H1 (cell line): Measurements from ENCODE around the gene DRC7. TPM values are rescaled to one million over a fixed set of nuclear protein-coding genes. Genes with fewer than 3 reads are reported as not detected.

Source experiments
- CTCF ChIA-PET: fragments of 300-600 bp; sonication (Branson Sonifier 250); formaldehyde crosslinking; loops from one replicate; lab custom pipeline; 2021; ENCODE audit not compliant: partially characterized antibody; lab: Charles Lee
- POLR2A ChIA-PET: fragments of 300-600 bp; sonication (Branson Sonifier 250); formaldehyde crosslinking; loops from one replicate; lab custom pipeline; 2021; ENCODE audit warnings: inconsistent platforms; ENCODE audit not compliant: partially characterized antibody; lab: Charles Lee
- DNase-seq, 2 experiments: peaks; one replicate each; pipeline versions ENCODE4 v3.0.0 to v3.0.0-alpha.2; 2010 to 2022; ENCODE audit warnings: low spot score in 2 of 2, low read depth in 1 of 2, mixed read lengths in 1 of 2
- FAIRE-seq: peaks from 2 replicates; lab custom pipeline; 2011; peaks lifted over from hg19 to GRCh38; lab: Jason Lieb, UNC
- H2AFZ ChIP-seq: 2 replicates; pipeline ENCODE4 v1.8.1; 2012; ENCODE audit warnings: low read length, inconsistent platforms
- H2AK5ac ChIP-seq: 2 replicates; pipeline ENCODE4 v1.6.1; 2013; ENCODE audit warnings: low read depth, low read length
- H2BK120ac ChIP-seq: replicated peaks from 2 replicates; pipeline ENCODE3; 2013; ENCODE audit warnings: low read depth, low read length, inconsistent platforms
- H2BK12ac ChIP-seq: 2 replicates; pipeline ENCODE4 v1.6.1; 2013; ENCODE audit warnings: low read depth, low read length
- H2BK15ac ChIP-seq: 2 replicates; pipeline ENCODE4 v1.6.1; 2013; ENCODE audit warnings: low read length
- H2BK20ac ChIP-seq: 2 replicates; pipeline ENCODE4 v1.6.1; 2013; ENCODE audit warnings: low read length
- H2BK5ac ChIP-seq: 2 replicates; pipeline ENCODE4 v1.6.1; 2013; ENCODE audit warnings: low read depth, low read length
- H3K14ac ChIP-seq: 2 replicates; pipeline ENCODE4 v1.6.1; 2013; ENCODE audit warnings: inconsistent platforms; ENCODE audit not compliant: insufficient read length
- H3K18ac ChIP-seq: 2 replicates; pipeline ENCODE4 v1.6.1; 2013; ENCODE audit warnings: low read length; ENCODE audit errors: extremely low read depth
- H3K23ac ChIP-seq: 2 replicates; pipeline ENCODE4 v1.6.1; 2013; ENCODE audit warnings: inconsistent platforms; ENCODE audit not compliant: insufficient read length
- H3K23me2 ChIP-seq: 2 replicates; pipeline ENCODE4 v1.6.1; 2013; ENCODE audit warnings: low read depth, low read length
- H3K27ac ChIP-seq: 2 replicates; pipeline ENCODE4 v1.6.1; 2011; ENCODE audit warnings: low read depth, low read length, inconsistent platforms
- H3K27me3 ChIP-seq, 4 experiments: replicated peaks in 1 of 4; 1 replicate in 1 of 4; 2 replicates in 3 of 4; pipeline versions ENCODE4 v1.6.1 to v1.8.1; 2011 to 2013; ENCODE audit warnings: low read length in 3 of 4, mild to moderate bottlenecking in 3 of 4, inconsistent platforms in 2 of 4, mixed read lengths in 2 of 4, moderate library complexity in 1 of 4; ENCODE audit not compliant: control insufficient read depth in 3 of 4, insufficient read depth in 3 of 4; ENCODE audit errors: extremely low read depth in 1 of 4
- H3K36me3 ChIP-seq, 4 experiments: 2 replicates each; pipeline versions ENCODE4 v1.6.1 to v1.8.1; 2011 to 2013; ENCODE audit warnings: mild to moderate bottlenecking in 4 of 4, low read length in 3 of 4, moderate library complexity in 2 of 4, control low read depth in 1 of 4, inconsistent platforms in 1 of 4; ENCODE audit not compliant: insufficient read depth in 4 of 4, control insufficient read depth in 2 of 4
- H3K4ac ChIP-seq: replicated peaks from 2 replicates; pipeline ENCODE3; 2013; ENCODE audit warnings: low read length, low read depth, mixed read lengths, inconsistent platforms; ENCODE audit not compliant: insufficient read length
- H3K4me1 ChIP-seq, 4 experiments: replicated peaks in 1 of 4; 1 replicate in 1 of 4; 2 replicates in 3 of 4; pipeline versions ENCODE4 v1.6.1 to v1.8.1; 2011 to 2013; ENCODE audit warnings: low read length in 3 of 4, inconsistent platforms in 2 of 4, mixed read lengths in 1 of 4; ENCODE audit not compliant: insufficient read depth in 4 of 4, control insufficient read depth in 3 of 4
- H3K4me2 ChIP-seq, 2 experiments: 2 replicates each; pipeline versions ENCODE4 v1.6.1 to v1.8.1; 2011 to 2013; ENCODE audit warnings: low read depth in 2 of 2, low read length in 2 of 2, control low read depth in 1 of 2, inconsistent platforms in 1 of 2, mild to moderate bottlenecking in 1 of 2; ENCODE audit not compliant: insufficient read depth in 1 of 2
- H3K4me3 ChIP-seq, 4 experiments: fragments of 200-600, 300-600 bp in 1 of 4; sonication (generic), shearing (Covaris generic), sonication (Bioruptor Twin) in 1 of 4; 2 replicates each; pipeline versions ENCODE4 v1.5.1 to v1.8.1; 2011 to 2016; ENCODE audit warnings: low read length in 4 of 4, low read depth in 3 of 4, control low read depth in 2 of 4, inconsistent platforms in 2 of 4, mild to moderate bottlenecking in 2 of 4, mixed read lengths in 1 of 4, moderate library complexity in 1 of 4; ENCODE audit not compliant: insufficient read depth in 2 of 4; ENCODE audit errors: extremely low read depth in 1 of 4
- H3K56ac ChIP-seq: replicated peaks from 2 replicates; pipeline ENCODE3; 2013; ENCODE audit warnings: low read depth, mild to moderate bottlenecking, mixed read lengths, low read length, inconsistent platforms; ENCODE audit not compliant: insufficient read length
- H3K79me1 ChIP-seq: 2 replicates; pipeline ENCODE4 v1.6.1; 2013; ENCODE audit warnings: low read depth, low read length, control low read depth
- H3K79me2 ChIP-seq, 2 experiments: 2 replicates each; pipeline versions ENCODE4 v1.6.1 to v1.8.1; 2012 to 2013; ENCODE audit warnings: low read length in 2 of 2, mild to moderate bottlenecking in 2 of 2, inconsistent platforms in 1 of 2; ENCODE audit not compliant: insufficient read depth in 2 of 2, control insufficient read depth in 1 of 2
- H3K9ac ChIP-seq, 4 experiments: replicated peaks in 1 of 4; 1 replicate in 1 of 4; 2 replicates in 3 of 4; pipeline versions ENCODE4 v1.6.1 to v1.8.1; 2011 to 2013; ENCODE audit warnings: low read depth in 3 of 4, low read length in 3 of 4, control low read depth in 2 of 4, mild to moderate bottlenecking in 2 of 4, moderate library complexity in 2 of 4, inconsistent platforms in 1 of 4; ENCODE audit errors: extremely low read depth in 1 of 4
- H3K9me3 ChIP-seq, 2 experiments: 2 replicates each; pipeline versions ENCODE4 v1.6.1 to v1.8.1; 2012 to 2013; ENCODE audit warnings: mild to moderate bottlenecking in 2 of 2, moderate library complexity in 2 of 2, control low read depth in 1 of 2, inconsistent platforms in 1 of 2, low read depth in 1 of 2, low read length in 1 of 2, mixed read lengths in 1 of 2; ENCODE audit not compliant: insufficient read depth in 2 of 2
- H4K20me1 ChIP-seq, 2 experiments: replicated peaks in 1 of 2; 2 replicates each; pipeline versions ENCODE3 to v1.8.1; 2011 to 2013; ENCODE audit warnings: inconsistent platforms in 2 of 2, low read length in 2 of 2, mild to moderate bottlenecking in 1 of 2; ENCODE audit not compliant: insufficient read depth in 2 of 2, control insufficient read depth in 1 of 2
- H4K5ac ChIP-seq: 2 replicates; pipeline ENCODE4 v1.6.1; 2013; ENCODE audit warnings: low read length, low read depth, mixed read lengths, inconsistent platforms; ENCODE audit not compliant: insufficient read length
- H4K8ac ChIP-seq: 2 replicates; pipeline ENCODE4 v1.8.0; 2013; ENCODE audit warnings: mild to moderate bottlenecking, moderate library complexity, low read length, inconsistent platforms; ENCODE audit not compliant: insufficient read depth; ENCODE audit errors: extremely low read depth
- H4K91ac ChIP-seq: replicated peaks from 2 replicates; pipeline ENCODE3; 2013; ENCODE audit warnings: low read length, mixed read lengths, inconsistent platforms; ENCODE audit not compliant: insufficient read length
- BACH1 ChIP-seq: IDR thresholded peaks from 2 replicates; pipeline ENCODE4 v1.6.1; 2012; ENCODE audit warnings: low read length, improper control_type of control experiment
- CREB1 ChIP-seq: IDR thresholded peaks from 2 replicates; pipeline ENCODE4 v1.6.1; 2012; ENCODE audit warnings: inconsistent platforms
- GTF2F1 ChIP-seq: IDR thresholded peaks from 2 replicates; pipeline ENCODE4 v1.6.1; 2012; ENCODE audit warnings: low read depth, low read length, improper control_type of control experiment, borderline replicate concordance
- KDM4A ChIP-seq: IDR thresholded peaks from one replicate; pipeline ENCODE4 v1.7.1; 2012; ENCODE audit warnings: low read depth, mild to moderate bottlenecking, moderate library complexity, low read length, inconsistent platforms; ENCODE audit not compliant: severe bottlenecking
- SP2 ChIP-seq: IDR thresholded peaks from 2 replicates; pipeline ENCODE4 v1.6.1; 2012; ENCODE audit warnings: mild to moderate bottlenecking, low read length, inconsistent platforms
- TAF1 ChIP-seq: IDR thresholded peaks from 2 replicates; pipeline ENCODE4 v1.6.1; 2011; ENCODE audit warnings: mild to moderate bottlenecking, low read depth, low read length
- TBP ChIP-seq: IDR thresholded peaks from 2 replicates; pipeline ENCODE4 v1.6.1; 2011; ENCODE audit warnings: low read depth, low read length, improper control_type of control experiment
- WGBS, 2 experiments: shearing (Covaris generic) in 1 of 2; methylation state at CpG; one replicate each; pipeline versions ENCODE4 v1.1.6 to v1.1.7; 2013 to 2015; ENCODE audit warnings: low lambda C conversion rate in 2 of 2, mixed read lengths in 2 of 2, inconsistent platforms in 1 of 2, low coverage in 1 of 2, missing lambda C conversion rate in 1 of 2; ENCODE audit not compliant: insufficient replicate concordance in 2 of 2, insufficient coverage in 1 of 2, insufficient read length in 1 of 2; ENCODE audit errors: extremely low coverage in 1 of 2, missing lambda C conversion rate in 1 of 2; 5-methylcytosine and 5-hydroxymethylcytosine counted together
- polyA plus RNA-seq, 7 experiments: library from polyadenylated mRNA; depleted of rRNA in 3 of 7; stranded (reverse) in 5 of 7; unstranded in 2 of 7; fragments of >200 nt in 5 of 7; fragments of 200-250 nt in 2 of 7; gene quantifications; 1 replicate in 5 of 7; 2 replicates in 1 of 7; 4 replicates in 1 of 7; pipeline versions ENCODE4 v1.2.1 to v1.2.3, GENCODE V29; 2011 to 2013; ENCODE audit warnings: missing spikeins in 2 of 7, mixed read lengths in 2 of 7
- total RNA-seq: library from RNA; stranded (reverse); fragmentation: NEBNext Ultra II Directional; extraction: Animal tissue kit (Norgen Biotek cat#: 25700); gene quantifications from 2 replicates; pipeline ENCODE4 v1.2.1, GENCODE V29; 2021

DRC7 gene
- total and polyA plus RNA-seq, 2 of the 8 experiments (the other 6 are each of a cell fraction or from before 2014, with no cell fraction given) = 0.14 TPM; not detected in 1

DNA sequence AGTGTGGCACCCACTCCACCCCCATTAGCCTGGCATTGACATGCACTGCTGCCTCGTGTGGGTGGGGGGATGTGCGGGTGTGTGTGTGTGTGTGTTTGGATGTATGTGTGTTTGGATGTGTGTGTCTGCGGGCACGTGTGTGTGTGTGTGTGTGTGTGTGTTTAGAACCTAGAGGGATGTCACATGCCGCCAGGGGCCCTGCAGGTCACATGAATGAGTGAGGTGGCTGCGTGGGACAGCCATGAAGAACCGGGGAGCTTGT, 50.0 kb downstream of the DRC7 start:
- DNase-seq = no peak
- Histone ChIP-seq H2BK15ac (no peak overlapping the region), H2BK120ac (no peak overlapping the region), H3K4me1 (no peaks in the 10 kb centered on the region), H3K4me2 (no peak overlapping the region), H3K36me3 (no peaks in the 10 kb centered on the region; a peak in 2 of 8 replicates), H3K4me3 (no peak overlapping the region), H4K20me1 (peaks cover 0 to 9% of the 10 kb centered on the region in 2 experiments), H2BK5ac (no peak overlapping the region), H3K14ac (no peak overlapping the region), H4K8ac (no peak overlapping the region), H3K23me2 (no peaks in the 10 kb centered on the region), H2AK5ac (no peak overlapping the region), H3K9me3 (no peaks in the 10 kb centered on the region), H4K5ac (no peak overlapping the region), H3K27ac (no peak overlapping the region), H3K23ac (no peak overlapping the region), H2BK20ac (no peak overlapping the region), H3K56ac (no peak overlapping the region), H3K9ac (no peak overlapping the region), H3K79me1 (no peaks in the 10 kb centered on the region), H3K79me2 (no peaks in the 10 kb centered on the region), H3K4ac (no peak overlapping the region), H3K18ac (no peak overlapping the region), H3K27me3 (no peaks in the 10 kb centered on the region), H2AFZ (no peak overlapping the region), H4K91ac (no peak overlapping the region), H2BK12ac (no peak overlapping the region)
- no peak for TF ChIP-seq CREB1
- TF ChIP-seq BACH1 = no peak
- no peak for TF ChIP-seq TAF1
- TF ChIP-seq KDM4A = no peak
- TF ChIP-seq SP2 = no peak
- no peak for TF ChIP-seq GTF2F1
- no peak for TF ChIP-seq TBP
- ChIA-PET CTCF (interaction anchor here (0.7 to 3.2 kb wide), 5 partner anchors 10 to 168 kb away, joined by 3 to 18 read pairs (median 4); no protein-coding TSS in a partner anchor), POLR2A (interaction anchor here (1.0 to 2.2 kb wide), 4 partner anchors 8 to 16 kb away, joined by 3 to 6 read pairs (median 4); no protein-coding TSS in a partner anchor)
- 73% methylated on average over 6 of the region's 7 CpGs; no CpG with 5 or more reads in 1 of the 2 experiments for WGBS, 2 experiments
- no peak for FAIRE-seq
